ENCODE results near the gene HTRA1.

- TF ChIP-seq EZH2 (IDR thresholded peaks at IDR 0.05; ENCODE audit: low read length, missing control alignments): no peak
- TF ChIP-seq CTCF (conservative IDR thresholded peaks at IDR 0.05 in 1 of 2, IDR thresholded peaks at IDR 0.05 in 1 of 2; ENCODE audit: low read depth in 1 of 2, low read length in 2 of 2): no peak
Measured at GRCh38 chr10:122557516-122557915, 96.2 kb downstream of the HTRA1 start.
